ENCODE results near the gene POLR3B. TPM values are rescaled to one million over a fixed set of nuclear protein-coding genes. Genes with fewer than 3 reads are reported as not detected.

Gene POLR3B
- total and polyA plus RNA-seq, 9 of the 15 experiments (the other 6 are each of a cell fraction or from before 2014, with no cell fraction given) = 7.6 to 17.9 (median 14.4) TPM

DNA sequence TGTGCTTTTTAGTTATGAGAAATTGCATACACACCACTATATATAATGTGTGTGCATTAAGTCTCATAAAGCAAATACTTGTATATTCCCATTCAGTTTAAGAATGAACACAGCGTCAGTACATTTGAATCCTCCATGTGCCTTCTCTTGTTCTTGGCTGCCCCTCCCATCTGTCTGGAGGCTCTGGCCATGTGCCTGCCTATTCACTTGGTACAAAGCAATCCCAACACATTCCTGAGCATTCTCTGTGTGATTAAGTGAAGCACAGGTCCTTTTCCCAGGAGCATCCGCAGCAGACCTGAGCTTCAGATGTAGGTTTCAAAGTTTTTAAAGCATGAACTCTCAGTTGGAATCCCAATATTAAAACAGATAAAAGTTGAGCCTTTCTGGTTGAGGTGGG, 58.7 kb downstream of the POLR3B start:
- FAIRE-seq (no peak), ATAC-seq (no peak), DNase-seq (ENCODE audit: extremely low read depth in 1 of 4, low spot score in 3 of 4) (no peak)
- ChIA-PET CTCF (ENCODE audit: low intra/inter-chr PET ratio) (no interaction called here), POLR2A (interaction anchor here (0.7 to 1.6 kb wide), 2 partner anchors 23 to 137 kb away, joined by 3 to 4 read pairs; no protein-coding TSS in a partner anchor)
- no TSS peak for BruUV-seq (replicated peaks)
- TF ChIP-seq ZFX (CRISPR knock-in tag; IDR thresholded peaks at IDR 0.05) (no peak), ATF7 (IDR thresholded peaks at IDR 0.05) (no peak)
- Histone ChIP-seq H3K9me1 (ENCODE audit: control insufficient read depth, insufficient read depth, low read length) (no peaks in the 10 kb centered on the region), H3K27ac (ENCODE audit: extremely low read depth, low read depth, low read length) (no peak overlapping the region), H3K4me3 (no peak overlapping the region), H2AFZ (ENCODE audit: low read depth, low read length) (no peak overlapping the region), H3K4me1 (replicated peaks in 1 of 2; ENCODE audit: control insufficient read depth in 2 of 2, insufficient read depth in 2 of 2, low read length in 2 of 2) (no peaks in the 10 kb centered on the region), H3K9me3 (replicated peaks; ENCODE audit: control insufficient read depth, insufficient read depth, low read depth, low read length) (no peaks in the 10 kb centered on the region), H3K79me2 (ENCODE audit: control insufficient read depth, insufficient read depth, low read length) (no peaks in the 10 kb centered on the region), H3K27me3 (ENCODE audit: control insufficient read depth in 2 of 2, insufficient read depth in 2 of 2, low read length in 2 of 2) (no peaks in the 10 kb centered on the region), H3K36me3 (ENCODE audit: control insufficient read depth, insufficient read depth, low read length) (peaks cover 10% of the 10 kb centered on the region; the same call in 2 of the 3 replicates), H4K20me1 (replicated peaks; ENCODE audit: control insufficient read depth, insufficient read depth, low read length) (no peaks in the 10 kb centered on the region), H3K4me2 (ENCODE audit: insufficient read depth, low read length) (no peak overlapping the region), H3K9ac (ENCODE audit: insufficient read depth in 1 of 2, low read depth in 2 of 2, low read length in 2 of 2) (no peak overlapping the region)
- in situ Hi-C loops (cut with MboI) (no loop called here), intact Hi-C loops (cut with micrococcal nuclease) (no loop called here)
- 94% methylated on average over 2 of the region's 2 CpGs for WGBS (ENCODE audit: insufficient coverage, low coverage, missing lambda C conversion rate)

DNA sequence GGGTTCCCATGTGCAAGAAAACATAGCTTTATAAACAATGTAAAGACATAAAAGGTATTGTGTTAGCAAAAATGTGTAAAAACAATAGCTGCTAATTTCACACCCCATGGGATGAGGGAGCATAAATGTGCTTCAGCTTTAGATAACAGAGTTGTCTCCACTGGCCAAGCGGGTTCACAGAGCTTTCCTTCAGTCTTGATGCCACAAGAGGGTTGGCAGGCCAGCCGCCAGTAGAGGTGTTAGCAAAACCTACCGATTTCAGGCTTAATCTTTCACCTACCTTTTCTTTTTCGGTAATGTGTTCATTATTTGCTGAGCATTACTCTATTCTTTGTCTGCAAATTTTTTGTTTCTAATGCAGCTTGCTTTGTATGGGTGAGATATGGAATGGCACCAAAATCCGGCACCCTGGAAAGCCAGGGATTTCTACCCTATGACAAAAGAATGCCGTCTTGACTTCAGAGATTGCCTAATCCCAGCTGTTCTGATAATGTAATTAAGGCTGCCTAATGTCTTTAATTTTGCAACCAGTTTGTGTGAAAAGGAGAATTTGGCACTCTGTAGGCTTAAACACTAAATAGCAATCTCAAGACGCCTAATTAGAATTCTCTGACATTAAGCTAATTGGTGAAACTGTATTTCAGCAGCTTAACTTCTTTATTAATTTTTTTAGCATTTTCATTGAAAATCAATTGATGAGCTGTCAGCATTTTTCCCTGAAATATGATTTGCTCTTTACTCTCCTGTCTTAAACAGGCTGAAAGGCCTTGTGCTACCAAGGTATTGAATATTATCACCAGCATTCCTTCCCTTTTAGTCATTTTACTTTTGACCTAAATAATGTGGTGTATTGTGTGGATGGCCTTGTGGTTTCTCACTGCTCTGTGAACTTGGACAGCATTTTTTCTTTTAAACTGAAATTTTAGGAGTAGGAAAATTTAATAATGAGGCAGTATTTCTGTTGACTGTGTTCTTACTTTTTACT, 60.7 kb downstream of the POLR3B start:
- H3K9ac ChIP-seq (ENCODE audit: insufficient read depth in 1 of 2, low read depth in 2 of 2, low read length in 2 of 2) = no peak overlapping the region
- ChIA-PET POLR2A (interaction anchor here (0.6 to 1.6 kb wide), 6 partner anchors 13 to 177 kb away, joined by 3 to 4 read pairs (median 4); no protein-coding TSS in a partner anchor), CTCF (ENCODE audit: low intra/inter-chr PET ratio) (no interaction called here)
- H3K27me3 ChIP-seq (ENCODE audit: control insufficient read depth in 2 of 2, insufficient read depth in 2 of 2, low read length in 2 of 2) = no peaks in the 10 kb centered on the region
- no peak overlapping the region for H2AFZ ChIP-seq (ENCODE audit: low read depth, low read length)
- no peaks in the 10 kb centered on the region for H3K79me2 ChIP-seq (ENCODE audit: control insufficient read depth, insufficient read depth, low read length)
- H3K9me1 ChIP-seq (ENCODE audit: control insufficient read depth, insufficient read depth, low read length) = no peaks in the 10 kb centered on the region
- in situ Hi-C loops (cut with MboI) (no loop called here), intact Hi-C loops (cut with micrococcal nuclease) (no loop called here)
- BruUV-seq (replicated peaks) = no TSS peak
- H3K4me2 ChIP-seq (ENCODE audit: insufficient read depth, low read length) = no peak overlapping the region
- DNase-seq (ENCODE audit: extremely low read depth in 1 of 4, low spot score in 3 of 4) = no peak
- WGBS (ENCODE audit: insufficient coverage, low coverage, missing lambda C conversion rate) = 87% methylated on average over 7 of the region's 7 CpGs
- peaks cover 7% of the 10 kb centered on the region; the same call in 2 of the 3 replicates for H3K36me3 ChIP-seq (ENCODE audit: control insufficient read depth, insufficient read depth, low read length)
- no peak overlapping the region for H3K27ac ChIP-seq (ENCODE audit: extremely low read depth, low read depth, low read length)
- H4K20me1 ChIP-seq (replicated peaks; ENCODE audit: control insufficient read depth, insufficient read depth, low read length) = no peaks in the 10 kb centered on the region
- H3K4me3 ChIP-seq = no peak overlapping the region
- H3K9me3 ChIP-seq (replicated peaks; ENCODE audit: control insufficient read depth, insufficient read depth, low read depth, low read length) = no peaks in the 10 kb centered on the region
- no peak for FAIRE-seq
- no peaks in the 10 kb centered on the region for H3K4me1 ChIP-seq (replicated peaks in 1 of 2; ENCODE audit: control insufficient read depth in 2 of 2, insufficient read depth in 2 of 2, low read length in 2 of 2)
- no peak for ATAC-seq
- TF ChIP-seq HMG20B (CRISPR knock-in tag; IDR thresholded peaks at IDR 0.05) (no peak), RFX1 (IDR thresholded peaks at IDR 0.05) (no peak), ZNF778 (CRISPR knock-in tag; IDR thresholded peaks at IDR 0.05) (no peak), ELF4 (CRISPR knock-in tag; IDR thresholded peaks at IDR 0.05) (no peak), CTBP1 (IDR thresholded peaks at IDR 0.05; ENCODE audit: borderline replicate concordance) (no peak), MEF2A (IDR thresholded peaks at IDR 0.05; ENCODE audit: control insufficient read depth, low read depth, low read length) (no peak), SRSF3 (IDR thresholded peaks at IDR 0.05; ENCODE audit: insufficient read depth, low read length) (no peak), POLR2AphosphoS5 (IDR thresholded peaks at IDR 0.05; ENCODE audit: control insufficient read depth, insufficient read depth, low read depth, low read length) (no peak)
- TF ChIP-seq, protein P1, sequence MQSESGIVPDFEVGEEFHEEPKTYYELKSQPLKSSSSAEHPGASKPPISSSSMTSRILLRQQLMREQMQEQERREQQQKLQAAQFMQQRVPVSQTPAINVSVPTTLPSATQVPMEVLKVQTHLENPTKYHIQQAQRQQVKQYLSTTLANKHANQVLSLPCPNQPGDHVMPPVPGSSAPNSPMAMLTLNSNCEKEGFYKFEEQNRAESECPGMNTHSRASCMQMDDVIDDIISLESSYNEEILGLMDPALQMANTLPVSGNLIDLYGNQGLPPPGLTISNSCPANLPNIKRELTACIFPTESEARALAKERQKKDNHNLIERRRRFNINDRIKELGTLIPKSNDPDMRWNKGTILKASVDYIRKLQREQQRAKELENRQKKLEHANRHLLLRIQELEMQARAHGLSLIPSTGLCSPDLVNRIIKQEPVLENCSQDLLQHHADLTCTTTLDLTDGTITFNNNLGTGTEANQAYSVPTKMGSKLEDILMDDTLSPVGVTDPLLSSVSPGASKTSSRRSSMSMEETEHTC (IDR thresholded peaks at IDR 0.05) = no peak
- TF ChIP-seq, protein P2, sequence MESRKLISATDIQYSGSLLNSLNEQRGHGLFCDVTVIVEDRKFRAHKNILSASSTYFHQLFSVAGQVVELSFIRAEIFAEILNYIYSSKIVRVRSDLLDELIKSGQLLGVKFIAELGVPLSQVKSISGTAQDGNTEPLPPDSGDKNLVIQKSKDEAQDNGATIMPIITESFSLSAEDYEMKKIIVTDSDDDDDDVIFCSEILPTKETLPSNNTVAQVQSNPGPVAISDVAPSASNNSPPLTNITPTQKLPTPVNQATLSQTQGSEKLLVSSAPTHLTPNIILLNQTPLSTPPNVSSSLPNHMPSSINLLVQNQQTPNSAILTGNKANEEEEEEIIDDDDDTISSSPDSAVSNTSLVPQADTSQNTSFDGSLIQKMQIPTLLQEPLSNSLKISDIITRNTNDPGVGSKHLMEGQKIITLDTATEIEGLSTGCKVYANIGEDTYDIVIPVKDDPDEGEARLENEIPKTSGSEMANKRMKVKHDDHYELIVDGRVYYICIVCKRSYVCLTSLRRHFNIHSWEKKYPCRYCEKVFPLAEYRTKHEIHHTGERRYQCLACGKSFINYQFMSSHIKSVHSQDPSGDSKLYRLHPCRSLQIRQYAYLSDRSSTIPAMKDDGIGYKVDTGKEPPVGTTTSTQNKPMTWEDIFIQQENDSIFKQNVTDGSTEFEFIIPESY (CRISPR knock-in tag; IDR thresholded peaks at IDR 0.05) = no peak

Measured in K562 (cell line).